Measurements from ENCODE around the gene LRIG2. TPM values are rescaled to one million over a fixed set of nuclear protein-coding genes. Genes with fewer than 3 reads are reported as not detected.

Gene LRIG2
- total and polyA plus RNA-seq, 9 of the 15 experiments (the other 6 are each of a cell fraction or from before 2014, with no cell fraction given) = 1.8 to 28.1 (median 11.5) TPM

GRCh38 chr1:113141650-113142473, 68.9 kb downstream of the LRIG2 start (continued):
- TF ChIP-seq, protein P1, sequence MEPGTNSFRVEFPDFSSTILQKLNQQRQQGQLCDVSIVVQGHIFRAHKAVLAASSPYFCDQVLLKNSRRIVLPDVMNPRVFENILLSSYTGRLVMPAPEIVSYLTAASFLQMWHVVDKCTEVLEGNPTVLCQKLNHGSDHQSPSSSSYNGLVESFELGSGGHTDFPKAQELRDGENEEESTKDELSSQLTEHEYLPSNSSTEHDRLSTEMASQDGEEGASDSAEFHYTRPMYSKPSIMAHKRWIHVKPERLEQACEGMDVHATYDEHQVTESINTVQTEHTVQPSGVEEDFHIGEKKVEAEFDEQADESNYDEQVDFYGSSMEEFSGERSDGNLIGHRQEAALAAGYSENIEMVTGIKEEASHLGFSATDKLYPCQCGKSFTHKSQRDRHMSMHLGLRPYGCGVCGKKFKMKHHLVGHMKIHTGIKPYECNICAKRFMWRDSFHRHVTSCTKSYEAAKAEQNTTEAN (CRISPR knock-in tag; IDR thresholded peaks at IDR 0.05) = no peak
- TF ChIP-seq DACH1 (IDR thresholded peaks at IDR 0.05; ENCODE audit: partially characterized antibody) (peak; percentile 69), THAP12 (CRISPR knock-in tag; IDR thresholded peaks at IDR 0.05) (no peak; the same call in 1 of the 2 replicates), ADNP (tag; IDR thresholded peaks at IDR 0.05) (peak; percentile 91), MEF2D (tag; conservative IDR thresholded peaks at IDR 0.05; ENCODE audit: low read depth) (no peak), ZNF707 (CRISPR knock-in tag; conservative IDR thresholded peaks at IDR 0.05) (no peak), SIN3A (IDR thresholded peaks at IDR 0.05; ENCODE audit: borderline replicate concordance in 2 of 2, control insufficient read depth in 1 of 2, low read depth in 2 of 2, low read length in 2 of 2) (no peak), PHF8 (IDR thresholded peaks at IDR 0.05; ENCODE audit: borderline replicate concordance, low read length) (no peak), SMAD4 (CRISPR knock-in tag; conservative IDR thresholded peaks at IDR 0.05) (peak; percentile 43; the same call in 1 of the 2 replicates), MAZ (CRISPR knock-in tag; conservative IDR thresholded peaks at IDR 0.05 in 1 of 2, IDR thresholded peaks at IDR 0.05 in 1 of 2) (peak in 1 of 2 experiments; percentile 16; a peak in 3 of 4 replicates), ZNF785 (CRISPR knock-in tag; IDR thresholded peaks at IDR 0.05) (no peak), ZZZ3 (IDR thresholded peaks at IDR 0.05) (no peak), FIP1L1 (IDR thresholded peaks at IDR 0.05; ENCODE audit: low read depth, low read length, poor library complexity, severe bottlenecking) (no peak), ELF4 (CRISPR knock-in tag; IDR thresholded peaks at IDR 0.05) (peak; percentile 78; the same call in 1 of the 2 replicates), SP2 (IDR thresholded peaks at IDR 0.05; ENCODE audit: extremely low read depth, low read depth, low read length, poor library complexity, severe bottlenecking) (no peak), NFRKB (IDR thresholded peaks at IDR 0.05; ENCODE audit: low read depth) (no peak; the same call in 1 of the 2 replicates), ZNF449 (CRISPR knock-in tag; IDR thresholded peaks at IDR 0.05) (no peak), ZNF444 (CRISPR knock-in tag; IDR thresholded peaks at IDR 0.05) (no peak)
- TF ChIP-seq, protein P2, sequence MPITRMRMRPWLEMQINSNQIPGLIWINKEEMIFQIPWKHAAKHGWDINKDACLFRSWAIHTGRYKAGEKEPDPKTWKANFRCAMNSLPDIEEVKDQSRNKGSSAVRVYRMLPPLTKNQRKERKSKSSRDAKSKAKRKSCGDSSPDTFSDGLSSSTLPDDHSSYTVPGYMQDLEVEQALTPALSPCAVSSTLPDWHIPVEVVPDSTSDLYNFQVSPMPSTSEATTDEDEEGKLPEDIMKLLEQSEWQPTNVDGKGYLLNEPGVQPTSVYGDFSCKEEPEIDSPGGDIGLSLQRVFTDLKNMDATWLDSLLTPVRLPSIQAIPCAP (CRISPR knock-in tag; IDR thresholded peaks at IDR 0.05; ENCODE audit: borderline replicate concordance) = no peak
